DOHH2 (cell line): Measurements from ENCODE around the gene C6orf89.

Experiments
- EZH2phosphoT487 ChIP-seq: fragments of 200-600 bp; sonication (generic); IDR thresholded peaks from 2 replicates; pipeline ENCODE4 v1.6.1; 2017; ENCODE audit warnings: borderline replicate concordance, mild to moderate bottlenecking, antibody characterized with exemption, low read length, moderate library complexity, mixed read lengths
- TF ChIP-seq, protein P1 (sequence below): fragments of 200-600 bp; sonication (generic); IDR thresholded peaks from one replicate; pipeline ENCODE4 v1.5.1; 2014; ENCODE audit warnings: antibody characterized with exemption, mild to moderate bottlenecking, low read depth, low read length; ENCODE audit not compliant: poor library complexity, severe bottlenecking

DNA sequence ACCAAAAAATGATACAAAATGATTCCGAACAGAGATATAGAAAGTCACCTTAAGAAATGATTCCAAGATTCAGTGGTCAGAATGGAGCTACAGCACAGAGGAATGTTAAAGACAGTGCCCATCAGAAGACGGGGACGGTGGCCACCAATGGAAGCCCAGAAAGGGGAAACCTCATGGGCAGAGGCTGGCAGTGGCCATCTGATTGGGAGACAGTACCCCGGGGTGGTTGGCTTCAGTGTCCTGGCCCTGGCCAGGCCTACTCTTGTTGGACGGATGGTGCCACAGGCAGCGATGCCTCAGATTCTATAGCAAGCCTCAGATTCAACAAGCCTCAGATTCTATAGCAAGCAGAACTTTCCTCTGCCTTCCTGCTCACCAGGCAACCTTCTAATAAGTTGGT lies 52.1 kb downstream of the C6orf89 start:
- TF ChIP-seq, protein P1, sequence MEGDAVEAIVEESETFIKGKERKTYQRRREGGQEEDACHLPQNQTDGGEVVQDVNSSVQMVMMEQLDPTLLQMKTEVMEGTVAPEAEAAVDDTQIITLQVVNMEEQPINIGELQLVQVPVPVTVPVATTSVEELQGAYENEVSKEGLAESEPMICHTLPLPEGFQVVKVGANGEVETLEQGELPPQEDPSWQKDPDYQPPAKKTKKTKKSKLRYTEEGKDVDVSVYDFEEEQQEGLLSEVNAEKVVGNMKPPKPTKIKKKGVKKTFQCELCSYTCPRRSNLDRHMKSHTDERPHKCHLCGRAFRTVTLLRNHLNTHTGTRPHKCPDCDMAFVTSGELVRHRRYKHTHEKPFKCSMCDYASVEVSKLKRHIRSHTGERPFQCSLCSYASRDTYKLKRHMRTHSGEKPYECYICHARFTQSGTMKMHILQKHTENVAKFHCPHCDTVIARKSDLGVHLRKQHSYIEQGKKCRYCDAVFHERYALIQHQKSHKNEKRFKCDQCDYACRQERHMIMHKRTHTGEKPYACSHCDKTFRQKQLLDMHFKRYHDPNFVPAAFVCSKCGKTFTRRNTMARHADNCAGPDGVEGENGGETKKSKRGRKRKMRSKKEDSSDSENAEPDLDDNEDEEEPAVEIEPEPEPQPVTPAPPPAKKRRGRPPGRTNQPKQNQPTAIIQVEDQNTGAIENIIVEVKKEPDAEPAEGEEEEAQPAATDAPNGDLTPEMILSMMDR, result no peak
- TF ChIP-seq EZH2phosphoT487, result no peak
